ENCODE results near the gene CEP72.

- no peak for TF ChIP-seq POLR2A (IDR thresholded peaks at IDR 0.05)
- TF ChIP-seq POLR2AphosphoS5 (IDR thresholded peaks at IDR 0.05): no peak
- no peak for TF ChIP-seq CTCF (IDR thresholded peaks at IDR 0.05)
- TF ChIP-seq EP300 (IDR thresholded peaks at IDR 0.05): no peak
Measured at GRCh38 chr5:573206-573605, 38.9 kb upstream of the CEP72 start.
